HT1080 (cell line): ENCODE measurements around the gene TSPAN11. TPM values are rescaled to one million over a fixed set of nuclear protein-coding genes. Genes with fewer than 3 reads are reported as not detected.
"Not testable (repeated sequence)": the region's sequence is repeated elsewhere in the genome, so short reads cannot be mapped to it uniquely, and the experiment has no call there.

ENCODE experiments used
- DNase-seq: peaks from one replicate; pipeline ENCODE4 v3.0.0-alpha.2; 2015; ENCODE audit warnings: low read depth
- total RNA-seq: library from RNA; depleted of rRNA; stranded (reverse); fragments of >200 nt; shearing (Covaris generic); gene quantifications from 2 replicates; pipeline ENCODE4 v1.2.3, GENCODE V29; 2014

TSPAN11 gene
- total RNA-seq, 1 experiment from 2014 or later = not detected

- no peak for DNase-seq
Observed at GRCh38 chr12:31017535-31017934, 91.0 kb downstream of the TSPAN11 start.

- no peak for DNase-seq
Observed at GRCh38 chr12:31018106-31018789, 91.7 kb downstream of the TSPAN11 start.

- DNase-seq = no peak
Observed at GRCh38 chr12:31018790-31019505, 92.4 kb downstream of the TSPAN11 start.

GRCh38 chr12:31019561-31019960 is 93.0 kb downstream of the TSPAN11 start:
- DNase-seq = no peak

GRCh38 chr12:31019976-31020375 is 93.4 kb downstream of the TSPAN11 start:
- no peak for DNase-seq

GRCh38 chr12:31020385-31021166 is 94.0 kb downstream of the TSPAN11 start:
- DNase-seq = no peak

- no peak for DNase-seq
Observed at GRCh38 chr12:31021181-31021580, 94.6 kb downstream of the TSPAN11 start.

- DNase-seq = no peak
Observed at GRCh38 chr12:31021809-31022494, 95.4 kb downstream of the TSPAN11 start.

GRCh38 chr12:31023271-31023724 is 96.8 kb downstream of the TSPAN11 start:
- no peak for DNase-seq

- DNase-seq = no peak
Observed at GRCh38 chr12:31026202-31026601, 99.7 kb downstream of the TSPAN11 start.

GRCh38 chr12:31027006-31027405 is 100.5 kb downstream of the TSPAN11 start:
- not testable (repeated sequence) for DNase-seq

GRCh38 chr12:31029468-31029867 is 102.9 kb downstream of the TSPAN11 start:
- no peak for DNase-seq

GRCh38 chr12:31029916-31030562 is 103.5 kb downstream of the TSPAN11 start:
- DNase-seq = no peak

- no peak for DNase-seq
Observed at GRCh38 chr12:31031951-31032335, 105.4 kb downstream of the TSPAN11 start.

- no peak for DNase-seq
Observed at GRCh38 chr12:31033146-31033545, 106.6 kb downstream of the TSPAN11 start.

GRCh38 chr12:31033681-31034080 is 107.1 kb downstream of the TSPAN11 start:
- DNase-seq = no peak

- DNase-seq = no peak
Observed at GRCh38 chr12:31034372-31034771, 107.8 kb downstream of the TSPAN11 start.

- DNase-seq = peak; percentile 41
Observed at GRCh38 chr12:31035226-31035625, 108.7 kb downstream of the TSPAN11 start.

- no peak for DNase-seq
Observed at GRCh38 chr12:31035967-31036665, 109.6 kb downstream of the TSPAN11 start.

- no peak for DNase-seq
Observed at GRCh38 chr12:31037028-31037427, 110.5 kb downstream of the TSPAN11 start.
